Raji (cell line): ENCODE measurements around the gene CACNA1A.

Source experiments
- POLR2A ChIP-seq: IDR thresholded peaks from 2 replicates; pipeline ENCODE4 v1.6.1; 2011; ENCODE audit warnings: low read depth, low read length, control low read depth; ENCODE audit not compliant: insufficient read depth

Gene CACNA1A

DNA sequence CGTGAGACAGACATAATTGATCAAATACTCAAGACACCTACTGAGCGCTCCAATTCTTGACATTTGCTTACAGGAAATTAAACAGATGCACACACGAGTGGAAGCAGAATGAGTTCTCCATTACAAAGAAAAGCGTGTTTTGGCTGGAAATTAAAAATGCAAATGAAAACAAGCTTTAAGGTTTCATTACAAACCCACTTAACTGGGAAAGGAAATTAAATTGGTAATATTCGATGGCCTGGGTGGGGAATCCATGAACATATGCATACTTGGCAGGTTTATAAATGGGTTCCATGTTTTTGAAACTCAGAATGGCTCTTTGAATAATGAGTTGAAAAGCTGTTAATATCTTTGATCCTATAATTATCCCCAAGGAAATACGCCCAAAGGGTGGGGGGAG lies 178.0 kb downstream of the CACNA1A start:
- TF ChIP-seq POLR2A, result no peak

DNA sequence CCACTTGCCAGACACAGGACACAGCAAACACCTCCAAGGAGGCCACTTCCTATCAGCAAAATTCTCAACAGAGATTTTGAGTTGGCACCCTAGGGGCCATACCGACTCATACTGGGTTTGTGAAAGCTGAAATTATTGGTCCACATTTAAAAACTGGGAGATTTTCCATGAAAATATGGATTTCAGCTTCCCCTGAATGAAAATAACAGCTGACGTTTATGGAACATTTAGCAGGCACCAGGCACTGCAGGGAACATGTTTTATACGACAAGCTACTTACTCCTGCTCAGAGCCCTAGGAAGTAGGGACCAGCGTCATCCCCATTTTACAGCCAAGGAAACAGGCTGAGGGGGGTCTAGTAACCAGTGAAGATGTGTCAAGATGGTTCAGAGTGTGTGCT lies 186.8 kb downstream of the CACNA1A start:
- TF ChIP-seq POLR2A, result no peak

DNA sequence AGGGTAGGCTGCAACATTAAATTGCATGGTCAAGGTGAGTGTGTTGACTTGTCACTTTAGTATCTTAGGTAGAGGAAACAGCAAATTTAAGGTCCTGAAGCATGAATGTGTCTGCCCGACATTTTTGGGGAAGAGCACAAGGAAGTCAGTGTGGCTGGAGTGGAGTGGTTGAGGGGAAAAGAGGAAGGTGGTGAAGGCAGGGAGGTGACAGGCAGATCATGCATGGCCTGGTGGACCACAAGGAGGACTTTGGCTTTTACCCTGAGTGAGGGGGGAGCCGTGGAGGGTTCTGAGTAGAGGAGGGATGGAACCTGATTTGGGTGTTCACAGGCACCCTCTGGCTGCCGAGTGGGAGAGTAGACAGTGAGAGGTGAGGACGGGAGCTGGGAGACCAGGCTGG lies 188.1 kb downstream of the CACNA1A start:
- no peak for TF ChIP-seq POLR2A

DNA sequence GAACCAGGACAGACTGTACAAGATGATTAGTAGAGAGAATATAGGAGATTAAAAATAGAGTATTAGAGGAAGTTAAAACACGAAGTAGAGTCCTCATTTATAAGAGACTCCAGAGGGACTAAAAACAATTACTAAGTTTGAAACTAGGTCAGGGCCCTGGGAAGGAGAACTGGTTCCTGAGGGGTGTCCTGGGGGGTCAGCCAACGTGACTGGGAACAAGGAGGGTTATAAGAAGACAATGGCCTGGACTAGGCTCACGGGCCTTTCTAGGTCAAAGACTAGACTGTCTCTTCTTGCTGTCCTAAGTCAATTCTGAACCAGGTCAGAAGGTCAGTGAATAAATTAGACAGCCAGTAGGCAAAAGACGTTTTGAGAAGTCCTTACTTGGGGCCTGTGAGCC lies 190.8 kb downstream of the CACNA1A start:
- no peak for TF ChIP-seq POLR2A

DNA sequence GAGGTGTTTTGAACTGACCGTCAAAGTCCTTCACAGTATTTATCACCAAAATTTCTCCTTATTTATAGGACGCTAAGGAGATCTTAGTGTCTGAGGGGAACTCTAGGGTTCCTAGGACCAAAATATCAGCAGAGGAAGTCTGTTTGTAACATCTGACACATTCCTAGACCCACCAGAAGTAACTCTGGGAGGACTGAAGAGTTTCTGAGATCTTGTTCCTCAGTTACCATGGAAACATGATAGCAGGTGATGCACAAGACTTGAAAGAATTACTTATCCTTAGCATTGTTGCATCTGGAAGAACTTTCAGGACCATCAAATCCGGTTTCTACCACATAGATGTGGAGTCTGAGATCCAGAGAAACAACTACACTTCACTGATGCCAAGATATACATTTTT lies 191.5 kb downstream of the CACNA1A start:
- no peak for TF ChIP-seq POLR2A

DNA sequence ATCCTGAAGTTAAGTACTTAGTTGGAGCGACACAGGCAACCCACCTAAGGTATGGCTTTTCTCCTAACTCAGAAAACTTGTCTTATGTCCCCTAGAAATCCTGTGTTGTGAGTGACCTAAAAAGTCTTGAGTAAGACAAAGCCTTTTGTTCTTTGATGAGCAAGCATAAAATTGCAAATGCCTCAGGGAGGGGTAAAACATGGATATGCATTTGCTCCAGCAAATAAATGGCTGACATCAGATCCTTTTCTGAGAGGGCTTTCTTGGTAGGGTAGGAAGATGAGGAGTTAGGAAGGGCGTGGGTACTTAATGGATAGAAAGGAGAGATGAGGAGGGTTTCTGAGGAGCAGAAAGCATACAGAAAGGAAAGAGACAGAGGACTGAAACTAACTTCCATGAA lies 192.4 kb downstream of the CACNA1A start:
- no peak for TF ChIP-seq POLR2A

DNA sequence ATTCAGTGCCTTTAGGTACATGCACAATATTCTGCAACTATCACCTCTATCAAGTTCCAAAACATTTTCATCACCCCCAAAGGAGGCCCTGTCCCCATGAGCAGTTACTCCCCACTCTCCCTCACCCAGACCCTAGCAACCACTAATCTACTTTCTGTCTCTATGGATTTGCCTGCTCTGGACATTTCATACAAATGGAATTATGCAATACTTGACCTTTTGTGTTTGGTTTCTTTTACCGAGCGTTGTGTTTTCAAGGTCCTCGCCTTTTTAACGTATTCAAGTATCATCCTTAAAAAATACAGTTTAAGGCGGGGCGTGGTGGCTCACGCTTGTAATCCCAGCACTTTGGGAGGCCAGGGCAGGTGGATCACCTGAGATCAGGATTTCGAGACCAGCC lies 196.4 kb downstream of the CACNA1A start:
- TF ChIP-seq POLR2A, result no peak

DNA sequence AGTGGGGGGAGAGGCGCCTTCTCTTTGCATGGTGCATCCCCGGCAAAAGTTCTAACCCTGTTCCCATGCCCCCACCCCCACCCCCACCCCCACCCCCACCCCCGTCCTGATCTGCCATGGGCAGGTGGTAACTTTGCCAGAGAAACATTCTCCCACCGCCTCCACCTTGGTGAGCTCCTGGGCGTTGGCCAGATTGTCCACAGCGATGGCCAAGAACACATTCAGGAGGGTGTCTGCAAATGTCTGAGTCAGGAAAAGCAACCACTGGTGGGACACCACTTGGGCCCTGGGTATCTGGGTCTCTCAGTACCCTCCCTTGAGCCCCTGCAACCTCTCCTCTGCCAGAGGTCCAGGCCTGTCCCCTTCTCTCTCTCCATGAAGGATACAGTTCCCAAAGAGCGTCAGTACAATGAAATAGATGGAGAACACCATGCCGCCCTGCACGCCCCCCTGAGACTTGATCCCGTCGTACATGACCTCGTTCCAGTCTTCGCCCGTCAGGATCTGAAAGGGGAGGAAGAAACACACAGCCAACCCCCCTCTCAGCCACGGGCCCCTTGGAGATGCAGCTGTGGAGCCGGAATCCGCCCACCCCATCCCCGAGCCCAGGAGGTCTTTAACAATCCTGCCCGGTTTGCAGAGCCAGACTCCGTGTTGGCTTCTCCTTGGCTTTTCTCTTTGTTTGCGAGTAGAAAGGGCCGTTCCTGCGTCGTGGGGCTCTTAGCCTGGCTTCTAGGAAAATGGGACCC lies 202.7 kb downstream of the CACNA1A start:
- no peak for TF ChIP-seq POLR2A

DNA sequence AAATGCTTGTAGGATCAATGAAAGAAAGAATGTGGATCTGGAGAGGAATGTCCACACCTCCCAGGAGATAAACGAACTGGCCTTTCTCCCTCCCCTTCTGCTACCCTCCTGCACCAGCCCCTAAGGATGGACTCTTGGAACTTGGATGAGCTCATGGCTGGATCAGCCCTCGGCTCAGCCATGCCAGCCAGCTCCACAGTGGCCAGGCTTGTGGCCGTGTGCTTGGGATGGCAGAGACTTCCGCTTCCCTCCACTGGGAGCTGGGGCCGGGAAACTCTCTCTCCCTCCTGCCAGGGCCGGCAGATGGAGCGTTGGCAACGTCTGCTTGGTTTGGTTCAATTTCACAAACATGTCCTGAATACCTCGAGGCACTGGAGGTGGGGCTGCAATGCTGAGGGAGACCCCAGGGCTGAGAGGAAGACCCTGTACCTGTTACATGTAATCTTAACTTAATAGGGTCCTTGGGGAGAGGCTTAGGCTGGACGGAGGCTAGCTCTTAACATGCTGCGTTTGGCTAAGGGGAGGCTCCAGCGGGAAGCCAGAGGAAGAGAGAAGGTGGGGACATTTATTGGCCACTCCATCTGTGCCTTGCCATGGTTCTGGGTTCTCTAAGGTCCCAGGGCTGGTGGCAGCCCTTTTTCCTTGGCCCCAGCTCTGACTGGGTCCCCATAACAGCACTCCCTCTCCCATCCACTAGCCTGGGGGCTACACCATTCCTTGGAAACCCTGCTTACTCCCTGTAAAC lies 203.6 kb downstream of the CACNA1A start:
- TF ChIP-seq POLR2A, result no peak

DNA sequence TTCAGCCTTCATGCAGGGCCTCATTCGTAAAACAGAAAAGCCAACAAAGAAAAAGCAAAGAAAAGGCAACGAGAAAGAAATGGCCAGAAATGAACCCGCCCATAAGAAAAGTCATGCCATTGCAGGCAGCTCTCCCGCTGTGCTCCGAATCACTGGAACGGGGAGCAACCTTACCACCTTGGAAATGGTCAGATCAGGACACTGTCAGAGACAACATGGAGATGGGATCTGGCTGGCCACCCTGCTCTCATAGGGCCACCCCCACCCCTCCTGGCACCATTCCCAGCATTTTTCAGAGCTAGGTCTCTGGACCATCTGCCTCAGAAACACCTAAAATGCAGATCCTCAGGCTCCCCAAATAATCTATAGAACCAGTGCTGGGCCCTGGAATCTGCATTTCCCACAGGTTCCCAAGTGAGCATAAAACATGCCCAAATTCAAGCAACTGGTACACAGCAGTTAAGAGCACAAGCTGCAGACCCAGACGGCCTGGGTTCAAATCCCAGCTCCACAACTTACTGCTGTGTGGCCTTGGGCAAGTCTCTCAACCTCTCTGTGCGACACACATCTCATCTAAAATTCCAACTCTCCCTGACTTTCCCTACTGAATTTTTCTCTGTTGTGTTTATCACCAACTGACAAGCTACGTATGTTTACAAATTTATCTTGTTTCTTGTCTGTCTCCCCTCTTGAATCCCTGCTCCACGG lies 204.5 kb downstream of the CACNA1A start:
- TF ChIP-seq POLR2A, result no peak

DNA sequence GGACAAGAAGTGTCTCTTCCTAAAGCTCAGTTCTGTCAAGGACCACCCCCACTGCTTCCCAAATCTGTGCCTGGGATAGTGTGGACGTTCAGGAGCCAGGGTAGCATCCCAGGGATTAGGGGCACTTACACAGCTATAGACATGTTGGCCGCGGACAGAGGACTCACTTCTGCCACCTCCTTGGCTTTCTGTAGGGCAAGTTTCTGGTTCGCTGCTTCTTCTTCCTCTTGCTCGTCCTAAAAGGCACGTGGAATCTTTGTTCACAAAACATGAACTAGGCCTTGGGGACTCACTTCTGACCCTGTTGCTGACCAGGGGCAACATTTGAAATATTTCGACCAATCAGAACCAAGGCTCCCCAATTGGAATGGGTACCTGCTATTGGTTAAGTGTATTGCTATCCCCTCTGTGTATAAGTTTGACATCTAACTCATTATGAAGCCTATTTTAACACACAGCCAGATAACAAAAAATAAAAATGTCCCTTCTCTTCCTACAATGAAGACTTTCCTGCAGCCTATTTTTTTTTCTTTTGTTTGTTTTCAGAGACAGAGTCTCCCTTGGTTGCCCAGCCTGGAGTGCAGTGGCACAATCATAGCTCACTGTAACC lies 205.8 kb downstream of the CACNA1A start:
- TF ChIP-seq POLR2A, result no peak

DNA sequence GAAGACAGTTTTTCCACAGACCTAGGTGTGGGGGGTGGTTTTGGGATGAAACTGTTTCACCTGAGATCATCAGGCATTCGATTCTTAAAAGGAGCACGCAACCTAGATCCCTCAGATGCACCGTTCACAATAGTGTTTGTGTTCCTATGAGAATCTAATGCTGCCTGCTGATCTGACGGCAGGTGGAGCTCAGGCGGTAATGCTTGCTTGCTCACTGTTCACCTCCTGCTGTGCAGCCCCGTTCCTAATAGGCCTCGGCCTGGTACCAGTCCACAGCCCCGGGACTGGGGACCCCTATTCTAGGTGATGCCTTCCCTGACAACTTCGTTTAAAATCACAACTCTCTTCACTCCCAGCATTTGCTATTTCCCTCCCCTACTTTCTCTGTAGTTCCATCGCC lies 206.4 kb downstream of the CACNA1A start:
- TF ChIP-seq POLR2A, result no peak

DNA sequence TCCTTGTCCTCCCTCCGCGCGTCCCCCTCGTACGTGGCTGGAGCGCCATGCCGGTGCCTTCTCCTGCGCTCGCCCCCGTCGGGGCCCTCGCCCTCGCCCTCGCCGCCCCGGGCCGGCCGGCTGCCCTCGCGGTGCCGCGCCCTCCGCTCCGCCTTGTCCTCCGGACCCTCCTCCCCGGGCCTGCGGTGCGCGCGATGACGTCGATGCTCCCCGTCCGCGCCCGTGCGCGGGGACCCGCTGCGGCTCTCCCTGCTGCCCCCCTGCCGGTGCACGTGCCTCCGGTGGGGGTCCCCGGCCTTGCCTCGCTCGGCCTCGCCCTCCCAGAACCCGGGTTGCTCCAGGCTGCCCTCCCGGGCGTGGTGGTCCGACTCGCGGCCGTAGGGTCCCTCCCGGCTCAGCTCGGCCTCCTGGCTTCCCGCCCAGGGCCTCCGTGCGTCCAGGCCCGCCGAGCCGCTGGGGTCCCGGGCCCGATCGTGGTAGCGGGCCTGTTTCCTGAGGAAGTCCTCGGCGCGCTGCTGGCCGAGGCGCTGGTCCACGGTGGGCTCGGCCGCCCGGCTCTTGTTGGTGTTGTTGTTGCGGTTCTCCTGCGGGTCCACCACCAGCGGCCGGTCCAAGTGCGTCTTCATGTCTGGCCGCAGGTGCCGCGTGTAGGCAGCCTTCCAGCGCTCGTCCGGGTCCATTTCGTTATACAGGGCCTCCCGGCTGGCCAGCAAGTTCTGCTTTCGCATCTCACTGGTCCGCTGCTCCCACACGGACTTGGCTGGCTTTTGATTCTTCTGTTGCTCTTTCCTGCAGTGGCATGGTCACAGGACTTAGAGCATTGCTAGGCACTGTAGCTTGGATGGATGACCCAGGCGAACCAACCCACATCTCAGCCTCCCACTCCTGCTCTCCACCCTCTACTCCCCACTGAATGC lies 207.5 kb downstream of the CACNA1A start:
- TF ChIP-seq POLR2A, result no peak

DNA sequence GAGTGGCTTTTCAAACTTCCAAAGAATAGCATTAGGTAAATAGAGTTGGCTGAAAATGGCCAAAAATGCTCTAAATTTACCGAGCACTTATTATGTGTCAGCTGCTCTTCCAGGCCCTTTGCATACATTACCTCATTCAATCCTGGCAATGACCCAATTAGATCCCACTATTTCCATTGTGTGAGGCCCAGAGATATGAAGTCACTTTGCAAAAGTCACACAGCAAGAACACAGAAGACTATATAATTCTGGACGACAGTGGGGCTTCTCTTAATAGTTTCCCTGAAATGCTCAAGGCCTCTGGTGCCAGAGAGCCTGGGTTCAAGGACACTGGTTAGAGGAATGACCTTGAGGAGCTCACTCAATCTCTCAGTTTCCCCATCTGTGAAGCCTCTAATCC lies 209.3 kb downstream of the CACNA1A start:
- no peak for TF ChIP-seq POLR2A
